GM12872 (cell line): Measurements from ENCODE around the gene SURF1.

Experiments
- CTCF ChIP-seq: IDR thresholded peaks from 3 replicates; pipeline ENCODE4 v1.5.1; 2011; ENCODE audit warnings: low read depth, mild to moderate bottlenecking, low read length, moderate library complexity; ENCODE audit not compliant: insufficient read depth

Gene SURF1

GRCh38 chr9:133304158-133304470, 52.2 kb downstream of the SURF1 start:
- TF ChIP-seq CTCF: no peak

DNA sequence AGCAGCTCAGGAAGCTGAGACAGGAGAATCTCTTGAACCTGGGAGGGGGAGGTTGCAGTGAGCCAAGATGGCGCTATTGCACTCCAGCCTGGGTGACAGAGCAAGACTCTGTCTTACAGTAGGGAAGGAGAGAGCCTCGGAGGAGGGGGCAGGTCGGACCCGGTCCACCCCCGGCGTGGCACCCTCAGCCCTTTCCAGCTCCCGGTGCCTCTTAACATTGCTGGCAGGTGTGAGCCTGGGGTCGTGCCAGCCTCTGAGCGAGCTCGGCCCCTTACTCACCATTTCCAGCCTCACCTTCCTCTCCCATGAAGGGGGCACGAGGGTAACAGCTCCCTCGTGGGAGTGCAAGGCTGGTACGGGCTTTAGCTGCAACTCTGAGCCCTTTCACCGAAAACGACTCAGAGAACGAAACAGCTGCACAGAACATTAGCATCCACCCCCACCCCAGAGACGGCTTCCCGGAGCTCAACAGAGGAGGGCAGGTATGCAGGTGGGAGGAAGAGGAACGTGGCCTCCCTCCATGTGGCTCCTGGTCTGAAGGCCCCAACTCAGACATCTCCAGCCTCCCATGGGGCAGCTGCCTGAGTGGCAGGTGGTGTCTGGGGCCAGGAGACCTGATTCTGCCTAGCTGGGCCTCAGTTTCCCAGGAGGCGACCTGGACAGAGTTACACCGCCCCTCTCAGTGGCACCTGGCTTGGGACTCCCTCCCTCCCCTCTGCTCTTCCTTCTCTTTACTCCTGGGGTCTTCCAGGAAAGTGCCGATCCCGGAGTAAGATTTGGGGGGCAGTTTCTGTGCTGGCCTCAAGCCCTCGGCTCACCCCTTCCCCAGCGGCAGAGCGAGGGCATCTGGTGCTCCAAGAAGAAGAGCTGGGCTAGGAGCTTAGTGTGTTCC, 52.8 kb downstream of the SURF1 start:
- no peak for TF ChIP-seq CTCF
